ENCODE data around the gene LNX1.

DNA sequence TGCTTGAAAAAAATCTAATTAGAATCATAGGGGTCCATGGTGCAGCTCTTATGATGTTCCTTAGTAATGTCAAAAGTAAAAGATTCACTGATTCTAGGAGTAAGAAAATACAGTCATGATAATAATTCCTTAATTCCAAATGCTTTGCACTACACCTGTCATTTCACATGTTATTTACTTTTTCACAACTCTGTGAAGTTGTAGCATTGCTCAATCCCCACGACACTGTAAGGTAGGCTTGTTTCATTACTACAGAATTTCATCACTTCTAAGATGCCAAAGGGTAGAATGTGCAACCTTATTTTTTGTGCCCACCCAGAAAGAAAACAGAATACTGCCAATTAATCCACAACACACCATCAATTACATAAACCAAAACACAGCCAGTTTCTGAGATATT is 46.1 kb upstream of the LNX1 start:
- TF ChIP-seq, protein P1, sequence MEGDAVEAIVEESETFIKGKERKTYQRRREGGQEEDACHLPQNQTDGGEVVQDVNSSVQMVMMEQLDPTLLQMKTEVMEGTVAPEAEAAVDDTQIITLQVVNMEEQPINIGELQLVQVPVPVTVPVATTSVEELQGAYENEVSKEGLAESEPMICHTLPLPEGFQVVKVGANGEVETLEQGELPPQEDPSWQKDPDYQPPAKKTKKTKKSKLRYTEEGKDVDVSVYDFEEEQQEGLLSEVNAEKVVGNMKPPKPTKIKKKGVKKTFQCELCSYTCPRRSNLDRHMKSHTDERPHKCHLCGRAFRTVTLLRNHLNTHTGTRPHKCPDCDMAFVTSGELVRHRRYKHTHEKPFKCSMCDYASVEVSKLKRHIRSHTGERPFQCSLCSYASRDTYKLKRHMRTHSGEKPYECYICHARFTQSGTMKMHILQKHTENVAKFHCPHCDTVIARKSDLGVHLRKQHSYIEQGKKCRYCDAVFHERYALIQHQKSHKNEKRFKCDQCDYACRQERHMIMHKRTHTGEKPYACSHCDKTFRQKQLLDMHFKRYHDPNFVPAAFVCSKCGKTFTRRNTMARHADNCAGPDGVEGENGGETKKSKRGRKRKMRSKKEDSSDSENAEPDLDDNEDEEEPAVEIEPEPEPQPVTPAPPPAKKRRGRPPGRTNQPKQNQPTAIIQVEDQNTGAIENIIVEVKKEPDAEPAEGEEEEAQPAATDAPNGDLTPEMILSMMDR (IDR thresholded peaks at IDR 0.05): no peak
- no peak for TF ChIP-seq POLR2A (IDR thresholded peaks at IDR 0.05)
